Measurements from ENCODE around the gene CDH4.

- TF ChIP-seq REST (IDR thresholded peaks at IDR 0.05; ENCODE audit: insufficient read depth in 1 of 2, low read depth in 2 of 2, low read length in 2 of 2) (no peak), POLR2AphosphoS5 (IDR thresholded peaks at IDR 0.05; ENCODE audit: low read depth, low read length) (no peak)
These were observed 205.7 kb downstream of the CDH4 start for GRCh38 chr20:61457725-61458124.

All from PFSK-1 (cell line).